Heart left ventricle (tissue), 13 donors: ENCODE results near the gene RFC5.

ENCODE experiments used
- CTCF ChIP-seq, 12 donors: fragments of 200-600 bp; sonication (generic) in 4 of 12; IDR thresholded peaks; one replicate each; pipeline versions ENCODE4 v1.5.0 to v1.8.0; 2018 to 2022; ENCODE audit warnings: antibody characterized with exemption in 12 of 12, mild to moderate bottlenecking in 5 of 12
- POLR2A ChIP-seq, 2 donors: fragments of 450-650 bp; IDR thresholded peaks; one replicate each; pipeline ENCODE4 v1.6.1; 2017; ENCODE audit warnings: antibody characterized with exemption in 2 of 2, mild to moderate bottlenecking in 2 of 2, moderate library complexity in 2 of 2
- donor health status: ischemic (EF 13 %, LVEDD 7.1; RV severe dilation, severe dysfunction).
- donor health status: DM: no; HTN: yes; CAD: no.
- donor health status: DM: no; HTN: no; CAD: no.
- donor health status: ischemic (EF 25% LVEDD 6.9; RV normal size, moderate dysfunction).
- donor health status: ischemic (EF 25% LVEDD 5.7; RV mildly dilated, moderate dysfunction).
- donor health status: ischemic (EF 35%, LVEDD 5.7; RV mildly dilated, moderate dysfunction).
- donor health status: nonischemic (EF 11% LVEDD 7.7; RV severe dilation, severe dysfunction).
- donor health status: DM: yes; HTN: yes; CAD: no.
- donor health status: PGD.
- donor health status: ischemic (EF 29% LVEDD 5.4; RV normal size, mild dysfunction).
- donor health status: nonischemic (EF 23%, LVEDD 6.1; RV moderate dilation, normal function).

GRCh38 chr12:118029166-118029565, 12.7 kb downstream of the RFC5 start:
- TF ChIP-seq CTCF (IDR thresholded peaks at IDR 0.05), result no peak
- no peak for TF ChIP-seq POLR2A (IDR thresholded peaks at IDR 0.05)
